ENCODE data around the gene ALDH1B1.

The ALDH1B1 gene

DNA sequence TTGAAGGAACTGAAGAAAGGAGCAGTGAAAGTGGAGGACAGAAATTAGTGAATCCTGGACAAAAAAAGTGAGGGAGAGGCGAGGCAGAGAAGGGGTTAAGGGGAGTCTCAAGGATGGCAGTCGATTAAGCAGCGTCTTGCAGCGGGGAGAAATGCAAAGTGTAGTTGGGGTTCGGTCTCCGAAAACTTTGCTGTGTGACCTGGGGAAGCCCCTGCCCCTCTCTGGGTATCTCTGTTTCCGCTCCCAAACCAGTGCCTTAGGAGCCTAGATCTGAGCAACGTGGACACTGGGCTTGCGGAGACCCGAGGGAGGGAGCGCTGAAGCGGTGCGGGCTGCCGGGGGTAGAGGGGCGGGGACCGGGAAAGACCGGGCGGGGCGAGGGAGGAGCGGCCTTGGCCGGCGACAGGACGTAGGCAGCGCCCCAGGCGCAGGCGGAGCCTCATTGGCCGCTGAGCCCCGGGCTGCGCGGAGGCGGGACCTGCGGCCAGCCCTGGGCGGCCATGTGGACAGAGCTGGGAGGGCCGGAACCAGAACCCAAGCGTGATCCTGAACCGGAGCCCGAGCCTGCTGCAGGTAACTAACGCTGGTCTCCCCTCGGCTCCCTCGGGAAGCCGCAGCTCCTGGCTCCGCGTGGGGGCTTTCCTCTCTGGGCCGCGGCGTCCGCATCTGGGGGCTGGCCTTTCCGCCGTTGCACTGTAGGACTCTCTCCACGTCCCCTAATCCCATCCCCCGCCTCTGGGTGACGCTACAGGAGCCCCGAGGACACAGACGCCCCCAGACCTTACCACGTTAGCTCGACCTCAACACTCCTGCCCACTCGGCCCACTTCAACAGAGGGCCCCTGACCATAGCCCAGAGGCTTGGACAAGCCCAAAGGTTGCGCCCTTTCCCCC, at the start of gene ALDH1B1:
ALDH1B1 (plus strand) TSS at position 468 of the 893 bp plus-strand sequence. CDS start 3,047 bp downstream, outside the sequence.
- peak; percentile 83 for DNase-seq (ENCODE audit: low read depth)

DNA sequence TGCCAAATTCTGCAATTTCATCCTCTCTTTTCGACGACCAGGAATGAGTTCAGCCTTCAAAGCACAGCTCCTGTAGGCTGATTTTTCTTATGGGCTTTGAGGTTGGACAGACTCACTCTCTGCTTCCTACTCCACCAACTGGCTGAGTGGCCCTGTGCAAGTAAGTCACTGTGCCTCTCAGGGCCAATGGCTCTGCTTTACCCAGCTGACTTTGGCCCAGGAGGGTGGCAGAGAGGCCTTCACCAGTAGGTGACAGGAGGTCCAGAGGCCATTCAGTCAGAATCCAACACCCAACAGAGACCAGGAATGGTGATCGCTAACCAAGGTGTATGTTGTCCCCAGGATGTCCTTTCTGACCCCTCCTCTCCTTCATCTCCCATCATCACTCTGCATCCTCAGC, 49.5 kb upstream of the ALDH1B1 start:
- no peak for DNase-seq (ENCODE audit: low read depth)

DNA sequence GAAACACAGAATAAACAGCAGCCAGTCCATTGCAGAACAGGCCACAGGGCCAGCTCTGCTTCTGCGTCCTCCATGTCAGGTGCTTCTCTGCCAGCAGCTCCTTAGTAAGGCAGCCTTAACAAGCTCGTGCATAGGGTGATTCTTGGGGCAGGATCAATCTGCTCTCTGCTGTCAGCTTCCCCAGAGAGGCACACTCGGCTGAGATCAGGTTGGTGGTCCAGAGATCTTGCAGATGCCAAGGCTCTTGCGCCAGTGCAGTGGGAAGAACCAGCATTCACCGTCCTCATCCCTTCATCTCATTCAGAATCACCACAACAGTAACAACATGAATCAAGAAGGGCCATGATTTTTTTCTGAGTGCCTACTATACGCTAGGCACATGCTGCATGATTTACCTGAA, 49.0 kb upstream of the ALDH1B1 start:
- no peak for DNase-seq (ENCODE audit: low read depth)

DNA sequence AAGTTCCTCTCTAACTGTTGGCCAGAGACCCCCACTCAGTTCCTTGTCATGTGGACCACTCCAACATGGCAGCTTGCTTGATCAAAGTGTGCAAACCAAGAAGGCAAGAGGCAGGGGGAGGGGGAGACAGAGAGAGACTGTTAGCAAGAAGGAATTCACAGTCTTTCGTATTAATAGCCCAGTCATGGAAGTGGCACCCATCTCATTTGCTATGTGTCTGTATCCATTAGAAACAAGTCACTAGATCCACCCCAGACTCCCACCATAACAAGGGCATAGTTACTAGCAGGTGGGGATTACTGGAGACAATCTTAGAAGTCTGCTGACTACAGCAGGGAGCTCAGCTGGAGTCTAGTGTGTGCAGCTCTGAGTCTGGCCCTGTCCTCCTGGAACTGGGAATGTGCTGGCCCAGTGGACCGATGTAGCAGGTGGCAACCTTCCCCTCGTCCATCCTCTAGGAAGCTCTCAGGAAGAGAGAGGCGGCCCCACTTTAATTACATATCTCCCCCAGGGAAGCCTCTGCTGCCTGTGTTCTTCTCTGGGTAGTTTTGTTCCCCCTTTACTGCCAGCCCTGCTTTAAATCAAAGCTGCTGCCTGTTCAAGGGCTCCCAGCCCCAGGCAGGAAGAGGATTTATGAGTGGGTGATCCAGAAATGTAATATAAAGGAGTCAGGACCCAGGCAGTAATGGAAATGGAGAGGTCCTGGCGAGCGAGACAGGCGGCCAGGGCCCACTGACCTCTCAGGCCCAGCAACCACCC, 47.8 kb upstream of the ALDH1B1 start:
- no peak for DNase-seq (ENCODE audit: low read depth)

GRCh38 chr9:38345851-38346755, 46.4 kb upstream of the ALDH1B1 start:
- DNase-seq (ENCODE audit: low read depth) = no peak

DNA sequence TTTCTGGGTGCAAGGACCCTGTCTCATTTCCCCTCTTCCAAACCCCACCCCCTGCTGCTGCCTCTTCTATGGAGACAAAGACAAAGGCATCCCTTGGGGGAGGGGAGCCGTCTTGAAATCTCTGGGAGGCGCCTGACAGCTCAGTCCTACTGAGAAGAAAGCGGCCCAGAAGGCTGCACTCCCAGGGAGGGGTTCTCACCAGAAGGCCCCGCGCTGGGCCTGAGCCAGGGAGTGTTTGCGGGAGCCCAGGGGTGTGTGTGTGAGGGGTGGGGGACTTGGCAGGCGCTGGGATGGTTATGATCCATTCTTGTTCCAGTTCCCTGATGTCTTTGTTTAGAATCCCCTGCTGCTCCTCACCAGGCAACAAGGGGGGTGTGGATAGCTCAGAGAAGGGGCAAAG, 45.7 kb upstream of the ALDH1B1 start:
- DNase-seq (ENCODE audit: low read depth) = no peak

GRCh38 chr9:38347271-38347671, 45.2 kb upstream of the ALDH1B1 start:
- no peak for DNase-seq (ENCODE audit: low read depth)

DNA sequence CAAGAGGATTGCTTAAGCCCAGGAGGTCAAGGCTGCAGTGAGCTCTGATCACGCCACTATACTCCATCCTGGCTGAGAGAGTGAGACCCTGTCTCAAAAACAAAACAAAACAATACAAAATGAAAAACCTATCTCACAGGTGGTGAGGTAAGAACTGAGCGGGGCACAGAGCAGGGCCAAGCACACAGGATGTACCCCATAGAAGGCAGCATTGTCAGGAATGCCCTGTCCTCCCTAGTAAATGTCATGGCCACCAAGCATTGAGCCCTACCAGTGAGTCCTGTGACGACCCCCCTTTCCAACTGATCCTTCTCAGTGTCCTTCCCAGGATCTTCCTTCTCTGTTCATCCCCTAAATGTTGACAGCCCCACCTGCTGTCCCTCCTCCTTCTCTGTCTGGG, 44.6 kb upstream of the ALDH1B1 start:
- DNase-seq (ENCODE audit: low read depth) = no peak

GRCh38 chr9:38350529-38350928, 42.0 kb upstream of the ALDH1B1 start:
- DNase-seq (ENCODE audit: low read depth) = no peak

DNA sequence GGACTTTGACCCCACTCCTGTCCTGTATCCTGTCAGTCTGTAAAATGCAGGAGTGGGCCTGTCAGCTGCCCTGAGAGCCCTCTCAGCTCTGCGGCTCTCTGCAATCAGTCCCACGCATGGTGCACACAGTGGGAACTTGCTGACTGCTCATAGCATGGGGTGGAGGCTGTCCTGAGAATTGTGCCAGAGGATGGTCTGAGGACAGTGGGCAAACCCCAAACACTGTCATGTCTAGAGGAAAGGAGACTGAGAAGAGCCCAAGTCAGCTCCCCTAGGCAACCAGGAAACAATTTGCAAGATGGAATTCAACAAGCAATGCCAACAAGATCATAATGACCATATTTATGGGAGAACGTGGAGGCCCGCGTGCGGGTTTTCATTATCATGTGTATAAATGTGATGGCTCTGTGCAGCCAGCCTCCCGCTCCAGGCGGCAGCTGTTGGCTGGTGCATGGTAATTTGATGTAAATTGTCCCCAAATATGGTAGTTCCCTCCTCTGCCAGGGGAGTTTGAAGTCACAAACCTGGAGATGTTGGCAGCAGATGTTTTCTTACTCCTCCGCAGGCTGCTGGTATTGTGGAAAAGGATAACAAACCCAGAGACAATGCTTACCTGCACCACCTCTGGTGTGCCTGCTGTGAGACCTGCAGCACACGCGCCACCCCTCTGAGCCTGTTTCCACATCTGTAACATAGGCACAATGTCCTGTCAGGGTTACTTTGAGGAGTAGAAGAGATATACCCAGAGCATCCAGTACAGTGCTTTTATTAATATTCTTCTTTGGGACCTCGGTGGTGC, 39.8 kb upstream of the ALDH1B1 start:
- no peak for DNase-seq (ENCODE audit: low read depth)

- no peak for DNase-seq (ENCODE audit: low read depth)
Measured at GRCh38 chr9:38355115-38355514, 37.4 kb upstream of the ALDH1B1 start.

- DNase-seq (ENCODE audit: low read depth) = no peak
Measured at GRCh38 chr9:38355517-38356120, 36.9 kb upstream of the ALDH1B1 start.

DNA sequence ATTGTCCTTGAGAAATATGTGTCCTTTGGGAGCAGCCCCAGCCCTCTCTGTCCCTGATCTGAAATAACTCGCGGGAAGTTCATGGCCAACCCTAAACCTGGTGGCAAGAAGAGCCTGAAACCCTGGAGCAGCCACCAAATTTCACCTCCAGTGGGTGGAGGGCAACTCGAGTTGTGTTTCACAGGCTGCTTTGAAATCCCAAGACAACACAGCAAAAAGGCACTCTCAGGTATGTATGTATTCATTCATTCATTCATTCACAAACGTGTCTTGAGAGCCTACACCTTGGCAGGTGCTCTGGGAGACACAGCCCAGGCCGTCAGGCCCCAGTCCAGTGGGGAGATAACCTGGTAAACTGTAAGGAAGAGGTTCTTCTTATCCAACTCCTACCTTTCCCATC, 35.7 kb upstream of the ALDH1B1 start:
- no peak for DNase-seq (ENCODE audit: low read depth)

GRCh38 chr9:38357350-38358114, 35.0 kb upstream of the ALDH1B1 start:
- DNase-seq (ENCODE audit: low read depth) = no peak

GRCh38 chr9:38358390-38359296, 33.9 kb upstream of the ALDH1B1 start:
- no peak for DNase-seq (ENCODE audit: low read depth)

GRCh38 chr9:38359297-38359653, 33.2 kb upstream of the ALDH1B1 start:
- DNase-seq (ENCODE audit: low read depth) = no peak

DNA sequence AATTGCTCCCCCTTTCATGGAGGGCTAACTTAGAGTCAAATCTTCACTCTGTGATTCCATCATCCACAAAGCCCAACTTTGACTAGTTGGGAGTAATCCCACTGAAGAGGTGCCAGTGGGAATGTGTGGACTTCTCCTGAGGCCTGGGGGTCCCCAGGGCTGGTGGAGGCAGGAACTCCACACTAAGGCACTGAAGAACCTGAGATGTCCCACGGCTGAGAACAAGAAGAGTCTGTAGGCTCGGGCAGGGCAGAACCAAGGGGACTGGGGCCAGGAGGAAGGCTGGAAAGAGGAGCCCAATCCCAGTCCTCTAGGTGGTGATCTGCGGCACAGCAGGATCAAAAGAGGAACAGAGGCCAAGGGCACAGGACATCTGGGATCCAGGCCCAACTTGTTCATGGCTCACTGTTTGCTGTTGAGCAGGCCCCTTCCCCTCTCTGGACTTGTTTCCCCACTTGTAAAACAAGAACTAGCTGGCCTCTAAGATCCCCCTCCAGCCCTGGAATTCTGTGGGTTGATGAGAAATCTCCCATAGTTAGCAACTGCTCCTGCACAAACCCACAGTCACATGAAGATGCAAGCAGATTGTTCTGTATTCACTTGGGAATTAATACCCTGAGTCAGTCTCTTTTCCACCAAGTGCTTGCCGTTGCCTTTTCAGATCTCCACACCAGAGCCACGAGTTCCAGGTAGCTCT, 32.7 kb upstream of the ALDH1B1 start:
- DNase-seq (ENCODE audit: low read depth) = no peak

GRCh38 chr9:38360839-38361472, 31.5 kb upstream of the ALDH1B1 start:
- no peak for DNase-seq (ENCODE audit: low read depth)

Measured in fibroblast of gingiva (primary cell).